Tibial nerve (tissue), 4 donors: ENCODE measurements around the gene PRDM10. TPM values are rescaled to one million over a fixed set of nuclear protein-coding genes. Genes with fewer than 3 reads are reported as not detected.

Experiments used
- DNase-seq, 2 donors: peaks; one replicate each; pipeline ENCODE4 v3.0.0-alpha.2; 2019; ENCODE audit warnings: low spot score in 2 of 2
- H3K27ac ChIP-seq, 4 donors: fragments of 200-600 bp; sonication (generic) in 3 of 4; one replicate each; pipeline ENCODE4 v1.5.1; 2017 to 2019; ENCODE audit warnings: mild to moderate bottlenecking in 1 of 4
- H3K27me3 ChIP-seq, 2 donors: fragments of 200-600 bp; sonication (generic) in 1 of 2; one replicate each; pipeline versions ENCODE4 v1.5.1 to v1.6.0; 2017 to 2019
- H3K36me3 ChIP-seq, 3 donors: fragments of 200-600 bp; sonication (generic); one replicate each; pipeline ENCODE4 v1.5.1; 2018 to 2019
- H3K4me1 ChIP-seq, 4 donors: fragments of 200-600 bp; sonication (generic) in 3 of 4; one replicate each; pipeline ENCODE4 v1.5.1; 2017 to 2019
- H3K4me3 ChIP-seq, 4 donors: fragments of 200-600 bp; sonication (generic) in 3 of 4; one replicate each; pipeline ENCODE4 v1.5.1; 2017 to 2019; ENCODE audit warnings: mild to moderate bottlenecking in 1 of 4, moderate library complexity in 1 of 4
- H3K9me3 ChIP-seq, 4 donors: fragments of 200-600 bp; sonication (generic) in 3 of 4; one replicate each; pipeline ENCODE4 v1.5.1; 2017 to 2019
- CTCF ChIP-seq, 5 experiments: fragments of 200-600 bp in 3 of 5; fragments of 450-650 bp in 2 of 5; sonication (generic) in 3 of 5; IDR thresholded peaks; one replicate each; pipeline ENCODE4 v1.5.1; 2016 to 2019; ENCODE audit warnings: antibody characterized with exemption in 5 of 5, mild to moderate bottlenecking in 3 of 5, moderate library complexity in 2 of 5
- EP300 ChIP-seq, 2 donors: sonication (generic); formaldehyde crosslinking; IDR thresholded peaks; one replicate each; pipeline ENCODE4 v1.6.1; 2017; ENCODE audit warnings: antibody characterized with exemption in 2 of 2, mild to moderate bottlenecking in 1 of 2
- POLR2A ChIP-seq, 2 donors: fragments of 450-650 bp; IDR thresholded peaks; one replicate each; pipeline ENCODE4 v1.6.1; 2017; ENCODE audit warnings: antibody characterized with exemption in 2 of 2, mild to moderate bottlenecking in 2 of 2, moderate library complexity in 2 of 2
- WGBS, 2 donors: methylation state at CpG; one replicate each; pipeline ENCODE4 v1.1.5; 2018; 5-methylcytosine and 5-hydroxymethylcytosine counted together
- total RNA-seq, 4 donors: library from RNA; depleted of rRNA; stranded (reverse); fragments of >200 nt; gene quantifications; one replicate each; pipeline ENCODE4 v1.1.0, GENCODE V29; 2016

The PRDM10 gene
- total RNA-seq, 4 donors from 2014 or later: 9.2 to 23.1 (median 11.0) TPM

- no peaks in the 10 kb centered on the region for H3K27me3 ChIP-seq
- H3K4me3 ChIP-seq: no peak overlapping the region
- 23 to 44% methylated on average over 10 of the region's 10 CpGs for WGBS, 2 donors
- peaks cover 0 to 15% (median 0%) of the 10 kb centered on the region in 3 donors for H3K36me3 ChIP-seq
- DNase-seq: peak in 1 of 2 donors; percentile 22
- no peak for TF ChIP-seq CTCF (IDR thresholded peaks at IDR 0.05)
- no peak for TF ChIP-seq EP300 (IDR thresholded peaks at IDR 0.05)
- TF ChIP-seq POLR2A (IDR thresholded peaks at IDR 0.05): no peak
- no peaks in the 10 kb centered on the region for H3K9me3 ChIP-seq
- peak overlapping the region in 1 of 4 donors; percentile 1 for H3K27ac ChIP-seq
- H3K4me1 ChIP-seq: no peaks in the 10 kb centered on the region
These were observed 149.0 kb downstream of the PRDM10 start for GRCh38 chr11:129853518-129854231.

- no peaks in the 10 kb centered on the region for H3K27me3 ChIP-seq
- no peak for DNase-seq
- H3K4me3 ChIP-seq: no peak overlapping the region
- H3K36me3 ChIP-seq: peaks cover 0 to 4% (median 0%) of the 10 kb centered on the region in 3 donors
- H3K27ac ChIP-seq: no peak overlapping the region
- TF ChIP-seq EP300 (IDR thresholded peaks at IDR 0.05) (no peak), POLR2A (IDR thresholded peaks at IDR 0.05) (no peak), CTCF (IDR thresholded peaks at IDR 0.05) (no peak)
- no peaks in the 10 kb centered on the region for H3K9me3 ChIP-seq
- H3K4me1 ChIP-seq: no peaks in the 10 kb centered on the region
- WGBS, 2 donors: 80 to 88% methylated on average over 15 of the region's 15 CpGs
These were observed 150.4 kb downstream of the PRDM10 start for GRCh38 chr11:129852125-129852740.

Other genes with a start within 250 kb of the PRDM10 start
- not detected for gene TMEM45B, start 187.0 kb downstream of the PRDM10 start, total RNA-seq
- gene NFRKB, start 107.3 kb downstream of the PRDM10 start, total RNA-seq: 10 to 100 TPM; 18.6 to 45.7 (median 30.7) TPM
- gene APLP2, start 67.1 kb upstream of the PRDM10 start, total RNA-seq: 100 to 1,000 TPM; 200 to 229 (median 212) TPM
- 10 to 100 TPM in 1 of 4 donors, 1 to 10 TPM in 3; 1.5 to 10.8 (median 2.6) TPM for gene ST14, start 156.9 kb upstream of the PRDM10 start, total RNA-seq